ENCODE data around the gene LPAR2. TPM values are rescaled to one million over a fixed set of nuclear protein-coding genes. Genes with fewer than 3 reads are reported as not detected.

LPAR2 gene
- total RNA-seq, 1 donor from 2014 or later = 14.9 TPM

DNA sequence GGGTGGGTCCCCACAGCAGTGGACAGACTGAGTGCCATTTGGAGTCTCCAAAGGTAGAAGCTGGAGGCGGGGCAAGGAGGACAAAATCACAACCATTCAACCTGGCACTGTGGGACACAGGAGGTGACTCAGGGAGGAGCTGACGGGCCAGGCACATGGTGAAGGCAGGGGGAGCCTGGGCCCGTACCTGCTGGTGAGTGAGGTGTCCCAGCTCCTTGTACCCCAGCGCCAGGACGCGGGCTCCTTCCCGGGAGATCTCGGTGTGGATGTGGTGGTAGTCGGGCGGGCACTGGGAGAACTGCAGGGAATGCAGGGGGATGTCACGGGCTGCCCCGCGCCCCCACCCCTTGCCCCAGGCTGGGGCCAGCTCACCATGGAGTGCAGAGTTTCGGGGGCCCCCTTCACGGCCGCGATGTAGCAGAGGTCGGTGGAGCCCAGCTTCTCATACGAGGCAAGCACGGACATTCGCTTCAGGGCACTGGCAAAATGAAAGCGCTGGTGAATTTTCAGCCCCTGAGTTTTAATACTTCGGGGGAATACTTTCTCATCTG lies 25.7 kb upstream of the LPAR2 start:
- no peak for DNase-seq (ENCODE audit: low read depth)

DNA sequence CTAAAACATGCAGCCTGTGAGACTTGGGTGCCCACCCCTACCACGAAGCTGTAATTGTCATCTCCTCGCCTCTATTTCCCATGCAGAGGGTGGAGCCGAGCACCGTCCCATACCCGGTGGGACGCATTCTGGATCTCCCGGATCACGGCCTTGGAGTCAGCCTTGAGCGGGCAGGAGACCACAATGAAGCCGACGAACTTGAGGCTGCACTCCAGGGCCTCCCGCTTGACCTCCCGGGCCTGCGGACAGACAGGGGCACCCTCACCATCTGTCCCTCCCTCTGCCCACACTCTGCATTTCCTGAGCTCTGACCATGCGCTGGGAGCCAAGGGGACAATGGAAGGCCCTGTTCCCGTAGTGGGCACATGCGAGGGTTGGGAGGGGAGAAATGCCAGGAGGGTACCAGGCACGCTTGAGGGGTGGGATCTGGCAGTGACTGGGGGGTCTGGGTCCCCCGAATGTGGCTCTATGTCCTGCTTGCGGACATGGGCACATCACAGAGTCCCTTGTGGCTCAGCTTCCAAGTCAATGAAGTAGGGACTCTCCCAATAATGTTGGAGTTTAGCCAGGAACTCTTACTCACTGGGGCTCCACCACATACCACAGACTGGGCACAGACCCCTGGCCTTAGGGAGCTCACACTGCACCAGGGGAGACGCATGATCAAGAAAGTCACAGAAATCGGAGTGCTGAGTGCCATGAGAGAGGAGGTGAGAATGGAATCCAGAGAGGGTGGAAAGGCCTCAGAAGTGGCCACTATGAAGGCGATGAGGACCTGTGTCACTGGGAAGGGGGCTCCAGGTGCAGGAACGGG lies 24.7 kb upstream of the LPAR2 start:
- DNase-seq (ENCODE audit: low read depth) = no peak

GRCh38 chr19:19651076-19651475 lies 23.1 kb upstream of the LPAR2 start:
- DNase-seq (ENCODE audit: low read depth) = no peak

DNA sequence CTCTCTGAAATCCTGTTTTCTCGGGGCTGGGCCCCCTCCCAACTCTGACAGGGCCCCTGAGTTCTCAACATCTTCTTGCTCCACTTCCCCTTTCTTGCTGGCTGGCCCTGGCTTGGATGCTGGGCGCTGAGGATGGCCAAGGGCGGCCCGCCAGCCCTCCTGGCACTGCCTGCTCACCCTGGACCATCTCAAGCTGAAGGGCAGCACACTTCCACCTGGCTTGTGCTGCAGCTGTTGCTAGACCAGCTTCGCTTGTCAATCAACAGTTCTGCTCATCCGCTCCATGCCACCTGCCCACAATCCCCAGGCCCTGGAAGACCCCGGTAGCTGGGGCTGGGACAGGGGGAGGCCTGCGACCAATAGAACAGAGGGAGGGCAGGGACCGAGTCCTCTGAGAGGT lies 22.3 kb upstream of the LPAR2 start:
- DNase-seq (ENCODE audit: low read depth) = no peak

DNA sequence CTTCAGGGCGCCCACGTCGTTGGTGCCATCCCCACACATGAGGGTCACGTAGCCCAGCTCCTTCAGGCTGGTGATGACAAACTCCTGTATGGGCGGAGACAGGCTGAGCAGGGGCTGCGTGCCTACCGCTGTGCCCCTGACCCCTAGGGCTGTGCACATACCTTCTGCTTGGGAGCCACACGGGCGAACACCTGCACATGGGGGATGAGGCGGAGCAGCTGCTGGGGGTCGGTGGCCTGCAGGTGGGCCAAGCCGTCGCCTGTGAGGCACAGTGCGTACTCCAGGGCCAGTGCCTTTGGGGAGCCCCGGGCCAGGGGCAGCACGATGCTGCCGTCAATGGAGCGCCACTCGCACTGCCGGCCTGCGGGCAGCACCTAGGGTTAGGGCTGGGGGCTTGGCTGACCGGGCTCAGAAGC lies 21.6 kb upstream of the LPAR2 start:
- no peak for DNase-seq (ENCODE audit: low read depth)

GRCh38 chr19:19649155-19649554 lies 21.1 kb upstream of the LPAR2 start:
- DNase-seq (ENCODE audit: low read depth) = no peak

DNA sequence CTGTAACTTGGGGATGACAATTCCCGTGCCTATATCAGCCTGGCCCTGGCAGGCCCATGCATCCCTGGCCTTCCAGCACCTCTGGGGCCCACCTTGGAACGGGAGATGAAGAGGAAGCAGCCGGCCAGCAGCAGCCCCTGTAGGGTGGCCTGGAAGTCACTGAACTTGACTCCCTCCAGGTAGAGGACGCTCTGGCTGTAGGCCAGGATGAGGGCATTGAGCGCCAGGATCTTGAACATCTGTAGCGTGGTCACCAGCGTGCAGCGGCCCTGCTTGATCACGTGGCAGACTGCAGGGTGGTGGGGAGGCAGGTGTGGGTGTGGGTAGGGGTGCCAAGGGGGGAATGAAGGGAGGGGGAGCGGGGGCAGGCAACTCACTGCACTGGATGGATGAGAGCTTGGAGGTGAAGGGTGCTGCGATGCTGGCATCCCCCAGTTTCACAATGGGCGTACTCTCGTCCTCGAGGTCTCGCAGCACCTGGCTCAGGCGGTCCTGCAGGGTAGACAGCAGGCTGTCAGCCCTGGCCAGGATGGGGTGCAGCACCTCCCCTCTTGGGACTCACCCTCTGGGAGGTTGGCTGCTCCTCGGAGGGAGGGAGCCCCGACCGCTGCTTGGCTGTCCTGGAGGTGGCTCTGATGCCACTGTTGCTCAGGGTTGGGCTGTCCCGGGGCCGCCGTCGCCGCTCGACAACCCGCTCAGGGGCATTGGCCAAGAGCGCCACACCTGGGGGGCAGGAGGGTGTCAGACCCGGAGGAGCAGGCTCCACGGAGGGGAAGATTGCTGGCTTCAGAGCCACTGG lies 19.2 kb upstream of the LPAR2 start:
- DNase-seq (ENCODE audit: low read depth) = no peak

DNA sequence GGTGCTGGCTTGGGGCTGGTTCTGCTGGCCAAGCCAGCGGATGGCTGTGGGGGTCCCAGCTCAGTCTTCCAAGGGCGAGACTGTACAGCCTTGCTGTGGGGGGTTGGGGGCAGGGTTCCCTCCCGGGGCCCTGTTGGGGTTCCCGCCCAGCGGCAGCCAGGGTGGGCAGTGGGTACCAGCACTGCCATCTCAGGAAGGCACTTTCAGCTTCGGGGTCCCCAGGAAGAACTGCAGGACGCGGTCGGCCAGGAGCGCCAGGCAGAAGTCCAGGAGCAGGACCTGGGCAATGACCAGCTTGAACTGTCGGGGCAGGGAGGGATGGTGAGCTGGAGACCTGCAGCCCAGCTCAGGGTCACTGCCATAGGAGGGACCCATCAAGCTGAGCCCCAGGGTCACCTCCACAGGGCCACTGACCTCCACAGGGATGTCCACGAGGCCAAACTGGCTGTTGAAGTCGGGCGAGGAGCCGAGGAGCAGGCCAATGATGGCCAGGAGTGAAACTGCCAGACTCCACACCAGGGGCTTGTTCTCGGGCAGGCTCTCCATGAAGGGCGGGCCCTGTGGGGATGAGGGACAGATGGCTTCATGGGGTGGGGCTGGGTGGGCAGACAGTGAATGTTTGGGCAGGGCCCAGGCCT lies 17.3 kb upstream of the LPAR2 start:
- DNase-seq (ENCODE audit: low read depth) = no peak

- no peak for DNase-seq (ENCODE audit: low read depth)
Measured at GRCh38 chr19:19644054-19644388, 16.0 kb upstream of the LPAR2 start.

- no peak for DNase-seq (ENCODE audit: low read depth)
Measured at GRCh38 chr19:19643158-19644053, 15.4 kb upstream of the LPAR2 start, which contains the start of gene GMIP. Gene GMIP, minus strand, starts transcription at chr19:19643657. Its CDS starts 128 bp downstream, at chr19:19643529.

DNA sequence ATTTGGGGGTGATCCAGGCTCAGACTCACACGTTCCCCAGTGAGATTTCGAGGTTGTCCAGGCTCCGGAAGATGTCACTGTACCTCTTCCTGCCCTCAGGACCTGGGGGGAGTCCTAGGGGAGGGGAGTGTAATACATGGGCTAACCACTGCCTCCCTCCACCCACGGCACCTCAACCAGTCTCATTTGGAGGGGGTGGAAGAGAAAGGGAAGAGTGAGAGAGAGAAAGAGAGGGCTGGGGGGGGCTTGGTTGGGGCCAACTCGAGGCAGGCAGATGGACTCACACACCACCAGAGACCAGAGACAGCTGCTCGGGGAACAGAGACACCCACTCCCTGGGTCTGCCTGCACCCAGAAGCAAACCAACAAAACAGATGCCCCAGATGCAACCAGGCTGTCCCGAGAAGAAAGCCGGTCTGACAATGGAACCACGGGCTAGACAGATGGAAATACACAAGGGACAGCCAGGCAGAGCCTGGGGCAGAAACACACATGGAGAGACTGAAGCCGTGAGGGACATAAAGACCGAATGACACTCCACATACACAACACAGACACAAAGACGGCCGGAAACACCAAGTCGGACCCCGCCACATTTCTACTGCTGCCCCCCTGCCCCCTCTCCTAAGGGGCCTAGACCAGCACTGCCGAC lies 14.6 kb upstream of the LPAR2 start:
- DNase-seq (ENCODE audit: low read depth) = no peak

DNA sequence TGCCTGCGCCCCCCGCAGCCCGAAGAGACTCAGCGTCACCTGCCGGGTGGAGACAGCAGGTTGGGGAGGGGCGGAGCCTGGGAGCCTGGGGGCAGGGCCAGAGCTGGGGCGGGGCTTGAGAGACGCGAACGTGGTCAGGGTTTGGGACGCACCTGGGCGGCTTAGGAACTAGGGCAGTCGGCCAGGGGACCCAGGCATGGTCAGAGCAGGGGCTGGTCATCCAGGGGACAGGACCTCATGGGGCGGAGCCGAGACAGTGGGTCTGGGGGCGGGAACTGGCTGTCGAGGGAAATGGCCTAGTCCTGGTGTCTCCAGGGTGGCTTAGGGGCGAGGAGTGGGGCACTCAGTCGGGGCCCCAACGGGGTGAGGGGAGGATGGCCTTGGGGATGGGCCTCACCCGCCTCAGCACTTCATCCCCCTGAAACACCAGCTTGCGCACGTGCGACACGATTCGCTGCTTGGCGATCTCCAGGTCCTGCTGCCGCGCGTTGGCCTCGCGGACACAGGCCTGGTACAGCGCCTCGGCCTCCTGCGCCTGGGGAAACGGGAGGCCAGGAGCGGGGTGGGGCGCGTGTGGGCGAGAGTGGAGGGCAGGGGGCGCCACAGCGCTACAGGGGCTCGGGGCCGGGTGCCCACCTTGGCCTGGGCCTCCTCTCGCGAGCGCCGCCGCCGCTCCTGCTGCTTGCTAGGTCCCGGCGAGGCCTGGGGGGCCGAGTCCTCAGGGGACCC lies 9.7 kb upstream of the LPAR2 start:
- DNase-seq (ENCODE audit: low read depth) = no peak

- no peak for DNase-seq (ENCODE audit: low read depth)
Measured at GRCh38 chr19:19637186-19637522, 9.1 kb upstream of the LPAR2 start.

DNA sequence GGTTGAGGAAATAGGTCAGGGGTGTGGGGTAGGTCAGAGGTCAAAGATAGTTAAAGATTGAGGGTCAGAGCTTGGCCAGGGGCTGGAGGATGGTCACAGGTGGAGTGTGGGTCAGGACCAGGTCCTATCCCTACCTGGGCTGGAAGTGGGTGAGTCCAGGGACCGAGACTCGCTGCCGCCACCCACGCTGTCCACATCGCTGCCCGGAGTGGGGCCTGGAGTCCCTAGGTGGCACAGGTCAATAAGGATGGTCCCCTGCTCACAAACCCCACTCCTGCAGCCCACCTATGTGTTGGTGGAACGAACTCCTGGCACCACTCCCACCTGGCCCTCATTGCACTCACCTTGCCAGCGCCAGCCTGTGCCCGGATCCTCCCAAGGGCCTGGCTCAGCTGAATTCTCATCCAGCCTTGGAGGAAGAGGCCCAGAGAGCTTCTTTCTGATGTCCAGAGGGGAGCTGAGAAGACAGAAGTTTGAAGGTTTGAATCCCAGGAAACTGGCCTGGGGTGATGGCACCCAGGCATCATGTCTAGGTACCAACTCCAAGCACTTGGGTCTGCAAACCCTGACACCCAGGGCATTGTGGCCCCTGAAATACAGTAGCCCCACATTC lies 8.7 kb upstream of the LPAR2 start:
- no peak for DNase-seq (ENCODE audit: low read depth)

DNA sequence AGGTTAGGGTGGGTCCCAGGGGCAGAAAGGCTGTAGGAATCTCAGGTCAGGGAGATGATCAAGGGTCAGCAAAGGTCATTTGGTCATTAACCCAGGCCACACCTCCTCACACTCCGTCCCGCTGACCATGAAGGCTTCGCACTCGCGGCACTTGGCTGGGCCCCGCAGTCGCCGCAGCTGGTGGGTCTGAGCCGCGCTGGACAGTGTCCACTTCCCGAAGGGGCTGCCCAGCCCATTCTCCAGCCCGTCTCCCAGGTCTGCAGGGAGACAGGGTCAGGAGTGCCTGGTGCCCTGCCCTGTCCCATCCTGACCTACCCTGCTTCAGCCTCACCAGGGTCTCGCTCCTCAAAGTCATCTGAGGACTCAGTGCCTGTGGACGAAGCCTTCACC lies 7.3 kb upstream of the LPAR2 start:
- DNase-seq (ENCODE audit: low read depth) = no peak

DNA sequence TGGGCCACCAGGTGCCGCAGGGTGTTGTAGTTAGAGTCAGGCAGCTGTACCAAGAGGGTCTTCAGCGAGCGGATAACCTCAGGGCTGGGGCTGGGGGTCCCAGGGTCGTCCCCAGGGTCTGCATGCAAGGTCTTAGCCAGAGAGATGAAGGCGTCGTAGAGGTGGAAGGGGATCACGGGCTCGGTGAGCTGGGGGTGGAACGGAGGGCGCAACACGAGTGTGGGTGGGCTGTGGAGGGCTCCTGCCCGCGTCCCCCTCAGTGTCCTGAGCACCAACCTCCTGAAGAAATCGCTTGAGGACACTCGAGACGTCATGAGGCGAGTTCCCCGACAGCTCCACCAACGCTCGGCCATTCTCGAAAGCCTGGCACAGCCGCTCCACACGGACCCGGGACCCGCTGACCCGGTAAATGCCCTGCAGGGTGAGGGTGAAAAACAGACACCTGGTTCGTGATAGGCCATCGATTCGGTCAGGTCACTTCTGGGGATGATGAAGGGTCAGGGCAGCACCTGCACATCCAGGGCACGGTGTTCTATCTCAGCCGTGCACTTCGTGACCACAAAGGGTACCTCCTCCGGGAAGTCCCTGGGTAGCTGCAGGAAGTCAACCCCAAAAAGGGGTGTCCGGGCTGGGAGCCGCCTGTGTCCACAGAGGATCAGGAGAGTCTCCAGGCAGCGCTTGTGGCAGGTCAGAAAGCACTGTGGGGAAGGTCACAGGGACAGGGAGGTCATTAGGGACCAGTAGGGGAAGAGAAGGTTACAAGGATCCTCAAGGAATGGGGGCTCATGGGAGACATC lies 6.7 kb upstream of the LPAR2 start:
- no peak for DNase-seq (ENCODE audit: low read depth)

DNA sequence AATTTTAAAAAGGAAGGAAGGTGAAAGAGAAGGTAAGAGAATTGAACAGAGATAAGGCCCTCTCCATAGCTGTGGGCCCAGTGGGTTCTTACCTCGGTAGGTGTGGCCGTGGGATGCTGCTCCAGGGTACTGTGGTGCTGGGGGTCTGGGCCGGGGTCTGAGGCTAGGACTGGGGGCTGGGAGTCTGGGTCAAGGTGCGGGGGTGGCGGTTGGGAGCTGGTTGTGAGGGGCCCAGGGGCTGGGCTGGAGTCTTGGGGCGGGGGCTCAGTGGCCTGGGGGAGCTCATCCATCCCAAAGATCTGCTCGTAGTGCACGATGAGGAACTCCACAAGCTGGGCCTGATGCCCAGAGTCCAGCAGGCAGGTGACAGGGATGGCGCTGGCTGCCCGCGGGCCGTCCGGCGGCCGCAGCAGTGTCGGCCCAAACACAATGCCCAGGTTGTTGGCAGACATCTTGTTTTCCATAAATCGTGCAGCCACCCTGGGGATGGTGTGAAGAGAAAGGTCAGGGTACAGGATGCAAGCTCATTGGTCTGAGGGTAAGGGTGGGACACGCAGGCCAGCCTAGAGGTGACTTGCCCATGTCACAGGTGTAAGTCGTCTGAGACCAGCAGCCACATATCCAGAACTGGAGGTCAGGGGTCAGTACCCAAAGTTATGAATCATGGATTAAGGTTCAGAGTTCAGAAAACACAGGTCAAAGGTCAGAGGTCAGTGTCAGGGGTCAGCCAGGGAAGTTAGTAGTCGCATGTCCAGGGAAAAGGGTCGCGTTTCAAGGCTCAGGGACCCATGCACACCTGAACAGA lies 5.9 kb upstream of the LPAR2 start:
- DNase-seq (ENCODE audit: low read depth) = no peak

GRCh38 chr19:19632661-19633060 lies 4.6 kb upstream of the LPAR2 start:
- no peak for DNase-seq (ENCODE audit: low read depth)
